ENCODE results near the gene CHMP2A.

The CHMP2A gene

GRCh38 chr19:58519355-58520256 is 35.3 kb downstream of the CHMP2A start, which contains the start of gene ZBTB45 (continued):
- peak; percentile 52 for TF ChIP-seq FEZF1 (tag by site-specific recombination; IDR thresholded peaks at IDR 0.05)
- peak; percentile 89 for TF ChIP-seq ZNF629 (tag by site-specific recombination; IDR thresholded peaks at IDR 0.05)
- no peak for TF ChIP-seq ATF2 (tag by site-specific recombination; IDR thresholded peaks at IDR 0.05; ENCODE audit: low read depth)
- TF ChIP-seq INSM2 (tag by site-specific recombination; IDR thresholded peaks at IDR 0.05) = no peak; the same call in 1 of the 2 replicates
- peak; percentile 34; the same call in 1 of the 2 replicates for TF ChIP-seq OSR2 (tag by site-specific recombination; IDR thresholded peaks at IDR 0.05)
- peak; percentile 96 for TF ChIP-seq ZNF24 (tag by site-specific recombination; IDR thresholded peaks at IDR 0.05)
- peak; percentile 96 for TF ChIP-seq YY2 (tag by site-specific recombination; IDR thresholded peaks at IDR 0.05)
- TF ChIP-seq OVOL3 (tag by site-specific recombination; IDR thresholded peaks at IDR 0.05) = peak; percentile 86; the same call in 1 of the 2 replicates
- peak; percentile 71 for TF ChIP-seq SCRT2 (tag by site-specific recombination; IDR thresholded peaks at IDR 0.05)
- TF ChIP-seq BCL11B (tag by site-specific recombination; IDR thresholded peaks at IDR 0.05; ENCODE audit: low read depth) = peak; percentile 99
- no peak for TF ChIP-seq ZNF157 (tag by site-specific recombination; IDR thresholded peaks at IDR 0.05)
- TF ChIP-seq ZNF274 (IDR thresholded peaks at IDR 0.05; ENCODE audit: low read length) = no peak
- no peak for TF ChIP-seq ZNF274 (tag by site-specific recombination; IDR thresholded peaks at IDR 0.05; ENCODE audit: borderline replicate concordance)
- peak; percentile 90; the same call in 1 of the 2 replicates for TF ChIP-seq ZSCAN5A (tag by site-specific recombination; IDR thresholded peaks at IDR 0.05)
- no peak for TF ChIP-seq ZNF473 (tag by site-specific recombination; IDR thresholded peaks at IDR 0.05)
- peak; percentile 100 for TF ChIP-seq ZNF580 (tag by site-specific recombination; IDR thresholded peaks at IDR 0.05)
- peak; percentile 47; the same call in 1 of the 2 replicates for TF ChIP-seq ZNF398 (tag by site-specific recombination; IDR thresholded peaks at IDR 0.05)
- 0 out of 2 replicates have a peak, but pooled peaks have one; percentile 2 for TF ChIP-seq AEBP2 (tag by site-specific recombination; IDR thresholded peaks at IDR 0.05; ENCODE audit: borderline replicate concordance)
- TF ChIP-seq ZNF529 (tag by site-specific recombination; IDR thresholded peaks at IDR 0.05; ENCODE audit: insufficient replicate concordance) = no peak
- TF ChIP-seq ZBTB26 (tag by site-specific recombination; optimal IDR thresholded peaks at IDR 0.05) = peak; percentile 95
- no peak for TF ChIP-seq ZNF510 (tag by site-specific recombination; IDR thresholded peaks at IDR 0.05; ENCODE audit: insufficient replicate concordance)
- peak; percentile 90 for TF ChIP-seq YY1 (tag by site-specific recombination; IDR thresholded peaks at IDR 0.05)
- no peak for TF ChIP-seq ZNF426 (tag by site-specific recombination; IDR thresholded peaks at IDR 0.05)
- peak; percentile 100 for TF ChIP-seq HIC1 (tag by site-specific recombination; IDR thresholded peaks at IDR 0.05)
- no peak for TF ChIP-seq ZNF677 (tag by site-specific recombination; IDR thresholded peaks at IDR 0.05)
- peak; percentile 91 for TF ChIP-seq SP2 (tag by site-specific recombination; IDR thresholded peaks at IDR 0.05)
